Endodermal cell (in vitro differentiated cells): ENCODE results near the gene RPL22. TPM values are rescaled to one million over a fixed set of nuclear protein-coding genes. Genes with fewer than 3 reads are reported as not detected.
A peak's percentile ranks its signal among the peaks of the same experiment; 100 is the strongest.

Experiments
- DNase-seq: peaks from one replicate; pipeline ENCODE4 v3.0.0-alpha.2; 2017
- H3K27ac ChIP-seq: 2 replicates; pipeline ENCODE4 v1.5.1; 2013; ENCODE audit warnings: mild to moderate bottlenecking, low read depth, low read length, moderate library complexity
- H3K27me3 ChIP-seq: 2 replicates; pipeline ENCODE4 v1.6.1; 2013; ENCODE audit warnings: mild to moderate bottlenecking, low read length, moderate library complexity; ENCODE audit not compliant: insufficient read depth, control insufficient read depth, poor library complexity, severe bottlenecking
- H3K36me3 ChIP-seq: 2 replicates; pipeline ENCODE4 v1.7.0; 2013; ENCODE audit warnings: mild to moderate bottlenecking, low read length, moderate library complexity; ENCODE audit not compliant: control insufficient read depth, insufficient read depth
- H3K4me1 ChIP-seq: one replicate; pipeline ENCODE4 v1.7.0; 2013; ENCODE audit warnings: low read length; ENCODE audit not compliant: control insufficient read depth, insufficient read depth
- H3K4me3 ChIP-seq: 2 replicates; pipeline ENCODE4 v1.5.1; 2013; ENCODE audit warnings: mild to moderate bottlenecking, low read length, moderate library complexity
- H3K9ac ChIP-seq: 2 replicates; pipeline ENCODE4 v1.6.1; 2013; ENCODE audit warnings: mild to moderate bottlenecking, low read length, moderate library complexity; ENCODE audit not compliant: poor library complexity, severe bottlenecking; ENCODE audit errors: extremely low read depth
- H3K9me3 ChIP-seq: 2 replicates; pipeline ENCODE4 v1.6.1; 2013; ENCODE audit warnings: mild to moderate bottlenecking, low read length, moderate library complexity; ENCODE audit not compliant: control insufficient read depth
- H3K27ac Mint-ChIP-seq: 2 replicates; pipeline ENCODE4 v1.8.0; 2020; ENCODE audit warnings: mixed read lengths
- H3K27me3 Mint-ChIP-seq: 2 replicates; pipeline ENCODE4 v1.8.0; 2021; ENCODE audit warnings: mild to moderate bottlenecking, mixed read lengths; ENCODE audit not compliant: insufficient read depth
- H3K36me3 Mint-ChIP-seq: 2 replicates; pipeline ENCODE4 v1.8.0; 2020; ENCODE audit warnings: low read depth, mixed read lengths
- H3K4me1 Mint-ChIP-seq: 2 replicates; pipeline ENCODE4 v1.8.0; 2020; ENCODE audit warnings: mixed read lengths
- H3K4me3 Mint-ChIP-seq: 2 replicates; pipeline ENCODE4 v1.8.0; 2020; ENCODE audit warnings: mild to moderate bottlenecking, moderate library complexity, mixed read lengths
- H3K9me3 Mint-ChIP-seq: 2 replicates; pipeline ENCODE4 v1.8.0; 2020; ENCODE audit warnings: mild to moderate bottlenecking, mixed read lengths
- CTCF ChIP-seq: fragments of 200-600 bp; sonication (generic); conservative IDR thresholded peaks from 2 replicates; pipeline ENCODE4 v1.5.0; 2021; ENCODE audit warnings: antibody characterized with exemption, mild to moderate bottlenecking
- WGBS, 2 experiments: methylation state at CpG; one replicate each; pipeline versions ENCODE4 v1.1.5 to v1.1.7; 2013; ENCODE audit warnings: missing lambda C conversion rate in 2 of 2, mixed read lengths in 1 of 2; ENCODE audit not compliant: insufficient coverage in 1 of 2, insufficient read length in 1 of 2; 5-methylcytosine and 5-hydroxymethylcytosine counted together
- total RNA-seq, 2 donors: library from RNA; stranded (reverse); fragmentation: NEBNext Ultra II Directional in 1 of 2; extraction: Animal tissue kit (Norgen Biotek cat#: 25700) in 1 of 2; gene quantifications; 2 replicates in 1 of 2; 3 replicates in 1 of 2; pipeline ENCODE4 v1.2.1, GENCODE V29; 2021

RPL22 gene
- total RNA-seq, 2 donors from 2014 or later: 409 to 481 TPM

DNA sequence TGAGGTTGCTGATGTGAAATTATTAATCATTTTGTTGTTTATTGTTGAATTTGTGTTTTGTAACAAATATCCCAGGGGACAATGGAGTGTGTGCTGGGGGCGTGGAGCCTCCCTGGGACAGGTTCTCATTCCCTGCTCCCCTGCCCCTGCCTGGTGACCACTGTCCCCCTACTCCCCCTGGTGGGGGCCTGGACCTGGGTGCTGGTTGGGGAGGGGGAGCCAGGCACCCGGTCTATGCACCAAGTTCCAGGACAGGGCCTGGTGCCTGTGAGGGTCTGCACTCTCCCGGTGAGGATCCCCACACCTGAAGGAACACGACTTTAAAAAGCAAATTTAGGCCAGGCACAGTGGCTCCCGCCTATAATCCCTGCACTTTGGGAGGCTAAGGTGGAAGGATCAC lies 61.6 kb downstream of the RPL22 start:
- Histone ChIP-seq H3K36me3 (no peaks in the 10 kb centered on the region), H3K27me3 (no peaks in the 10 kb centered on the region), H3K27ac (no peak overlapping the region), H3K4me1 (no peaks in the 10 kb centered on the region), H3K9ac (no peak overlapping the region), H3K4me3 (no peak overlapping the region), H3K9me3 (no peaks in the 10 kb centered on the region)
- no peaks in the 10 kb centered on the region for H3K36me3 Mint-ChIP-seq
- no peak overlapping the region for H3K4me3 Mint-ChIP-seq
- no peaks in the 10 kb centered on the region for H3K9me3 Mint-ChIP-seq
- H3K27ac Mint-ChIP-seq: no peak overlapping the region
- 78 to 83% methylated on average over 3 to 5 of the region's 5 CpGs for WGBS, 2 experiments
- H3K27me3 Mint-ChIP-seq: peaks cover 2% of the 10 kb centered on the region
- no peak for DNase-seq
- no peaks in the 10 kb centered on the region for H3K4me1 Mint-ChIP-seq
- peak; percentile 54 for TF ChIP-seq CTCF

- no peak for DNase-seq
- Mint-ChIP-seq H3K36me3 (no peaks in the 10 kb centered on the region), H3K27me3 (peaks cover 10% of the 10 kb centered on the region), H3K4me3 (no peak overlapping the region), H3K9me3 (peaks cover 6% of the 10 kb centered on the region), H3K4me1 (no peaks in the 10 kb centered on the region), H3K27ac (no peak overlapping the region)
- H3K9ac ChIP-seq: no peak overlapping the region
- H3K27ac ChIP-seq: no peak overlapping the region
- no peak for TF ChIP-seq CTCF
- 89 to 94% methylated on average over 10 to 16 of the region's 16 CpGs for WGBS, 2 experiments
- H3K4me3 ChIP-seq: no peak overlapping the region
- H3K27me3 ChIP-seq: no peaks in the 10 kb centered on the region
- no peaks in the 10 kb centered on the region for H3K9me3 ChIP-seq
- H3K36me3 ChIP-seq: no peaks in the 10 kb centered on the region
- H3K4me1 ChIP-seq: no peaks in the 10 kb centered on the region
Observed at GRCh38 chr1:6136516-6137220, 62.7 kb downstream of the RPL22 start.

Other genes with a start within 250 kb of the RPL22 start
- gene NPHP4, start 207.2 kb downstream of the RPL22 start, total RNA-seq: 10 to 100 TPM; 19.1 to 25.4 TPM
- gene KCNAB2, start 153.7 kb downstream of the RPL22 start, total RNA-seq: 10 to 100 TPM; 14.9 to 22.9 TPM
- under 1 TPM; 0.40 to 0.69 TPM for gene CHD5, start 19.3 kb downstream of the RPL22 start, total RNA-seq
- gene RNF207, start 6.5 kb upstream of the RPL22 start, total RNA-seq: 1 to 10 TPM; 4.8 to 7.7 TPM
- 10 to 100 TPM; 75.9 to 80.3 TPM for gene ICMT, start 36.4 kb upstream of the RPL22 start, total RNA-seq
- gene HES3, start 44.6 kb upstream of the RPL22 start, total RNA-seq: 1 to 10 TPM in 1 of 2 donors, not detected in 1; 2.7 TPM
- gene GPR153, start 61.5 kb upstream of the RPL22 start, total RNA-seq: 1 to 10 TPM; 2.4 to 2.8 TPM
- 10 to 100 TPM; 51.3 to 70.7 TPM for gene ACOT7, start 194.2 kb upstream of the RPL22 start, total RNA-seq
- gene HES2, start 220.3 kb upstream of the RPL22 start, total RNA-seq: not detected
- gene ESPN, start 225.2 kb upstream of the RPL22 start, total RNA-seq: 10 to 100 TPM in 1 of 2 donors, 1 to 10 TPM in 1; 4.1 to 10.5 TPM